ENCODE results near the gene ARHGAP40. TPM values are rescaled to one million over a fixed set of nuclear protein-coding genes. Genes with fewer than 3 reads are reported as not detected.

The ARHGAP40 gene
- total and polyA plus RNA-seq, 12 donors = not detected

DNA sequence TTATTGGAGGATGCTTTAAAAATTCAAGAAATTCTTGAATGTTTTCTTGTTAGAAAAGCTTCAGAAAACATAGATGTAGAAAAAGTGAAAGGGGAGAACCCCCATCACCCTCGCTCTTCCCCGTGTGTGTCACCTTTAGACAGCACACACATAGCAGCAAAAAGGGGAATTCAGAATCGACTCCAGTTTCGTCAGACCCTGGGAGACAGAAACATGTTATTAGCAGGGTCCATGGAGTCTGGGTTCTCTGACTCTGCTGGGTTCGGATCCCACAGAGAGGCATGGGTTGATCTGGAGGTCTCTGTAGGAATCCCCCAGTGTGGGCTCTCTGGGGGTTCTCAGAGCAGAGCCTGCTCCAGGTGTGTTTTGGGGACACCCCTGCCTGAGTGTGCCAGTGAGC is 43.7 kb downstream of the ARHGAP40 start:
- H3K36me3 ChIP-seq = no peaks in the 10 kb centered on the region
- H3K4me1 ChIP-seq = peaks cover 0 to 10% (median 4%) of the 10 kb centered on the region in 9 donors
- TF ChIP-seq, protein P1, sequence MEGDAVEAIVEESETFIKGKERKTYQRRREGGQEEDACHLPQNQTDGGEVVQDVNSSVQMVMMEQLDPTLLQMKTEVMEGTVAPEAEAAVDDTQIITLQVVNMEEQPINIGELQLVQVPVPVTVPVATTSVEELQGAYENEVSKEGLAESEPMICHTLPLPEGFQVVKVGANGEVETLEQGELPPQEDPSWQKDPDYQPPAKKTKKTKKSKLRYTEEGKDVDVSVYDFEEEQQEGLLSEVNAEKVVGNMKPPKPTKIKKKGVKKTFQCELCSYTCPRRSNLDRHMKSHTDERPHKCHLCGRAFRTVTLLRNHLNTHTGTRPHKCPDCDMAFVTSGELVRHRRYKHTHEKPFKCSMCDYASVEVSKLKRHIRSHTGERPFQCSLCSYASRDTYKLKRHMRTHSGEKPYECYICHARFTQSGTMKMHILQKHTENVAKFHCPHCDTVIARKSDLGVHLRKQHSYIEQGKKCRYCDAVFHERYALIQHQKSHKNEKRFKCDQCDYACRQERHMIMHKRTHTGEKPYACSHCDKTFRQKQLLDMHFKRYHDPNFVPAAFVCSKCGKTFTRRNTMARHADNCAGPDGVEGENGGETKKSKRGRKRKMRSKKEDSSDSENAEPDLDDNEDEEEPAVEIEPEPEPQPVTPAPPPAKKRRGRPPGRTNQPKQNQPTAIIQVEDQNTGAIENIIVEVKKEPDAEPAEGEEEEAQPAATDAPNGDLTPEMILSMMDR (IDR thresholded peaks at IDR 0.05) = no peak
- 56 to 62% methylated on average over 5 of the region's 5 CpGs for WGBS, 2 donors
- DNase-seq (no peak), ATAC-seq (no peak)
- peaks cover 0 to 87% (median 61%) of the 10 kb centered on the region in 7 donors for H3K27me3 ChIP-seq
- intact Hi-C loops (cut with DNase I) = loop anchor here (2.0 to 10.0 kb wide), 8 partner anchors 87 to 402 kb away; no protein-coding TSS in a partner anchor
- no peak overlapping the region for H3K27ac ChIP-seq
- no peaks in the 10 kb centered on the region for H3K9me3 ChIP-seq
- H3K4me3 ChIP-seq = no peak overlapping the region

DNA sequence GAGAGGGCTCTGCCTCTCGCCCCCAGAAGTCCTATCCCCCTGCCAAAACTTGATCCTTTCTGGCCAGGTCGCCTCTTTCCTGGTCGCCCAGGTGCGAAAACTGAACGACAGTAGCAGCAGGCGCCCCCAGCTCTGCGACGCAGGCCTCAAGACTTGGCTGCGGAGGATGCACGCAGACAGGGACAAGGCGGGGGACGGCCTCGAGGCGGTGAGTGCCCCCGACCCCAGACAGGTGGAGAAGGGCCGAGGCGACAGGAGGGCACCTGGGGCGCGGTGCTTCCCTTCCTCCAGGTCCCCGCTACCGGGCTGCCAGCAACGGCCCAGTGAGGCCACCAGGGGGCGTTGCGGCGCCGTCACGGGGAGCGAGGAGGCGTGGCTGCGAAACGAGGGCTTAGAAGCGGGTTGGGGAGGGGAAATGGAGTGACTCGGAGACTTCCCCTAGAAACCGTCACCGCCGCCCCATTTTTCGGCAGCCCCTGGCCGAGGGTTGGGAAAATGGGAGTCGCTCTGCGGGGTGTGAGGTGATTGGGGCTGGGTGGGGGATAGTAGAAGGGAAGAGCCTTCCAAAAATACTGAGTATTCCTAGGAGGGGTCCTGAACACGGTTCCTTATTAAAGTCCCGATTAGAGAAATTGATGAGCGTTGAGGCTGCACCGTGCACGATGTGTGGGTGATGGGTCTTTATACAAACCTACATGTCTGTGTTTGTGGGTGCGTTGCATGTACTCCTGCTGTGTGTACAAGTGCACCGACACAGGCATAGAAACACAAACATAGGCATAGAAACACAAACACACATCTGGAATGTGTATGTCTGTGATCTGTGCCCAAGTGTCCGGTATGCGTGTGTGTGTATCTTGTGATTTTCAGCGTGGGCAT is 44.6 kb downstream of the ARHGAP40 start:
- peaks cover 0 to 10% (median 4%) of the 10 kb centered on the region in 9 donors for H3K4me1 ChIP-seq
- no peaks in the 10 kb centered on the region for H3K9me3 ChIP-seq
- H3K4me3 ChIP-seq = peak overlapping the region in 6 of 10 donors; percentile 6 to 29 (median 20)
- H3K36me3 ChIP-seq = no peaks in the 10 kb centered on the region
- intact Hi-C loops (cut with DNase I) = loop anchor here (1.0 to 10.0 kb wide), 12 partner anchors 85 to 403 kb away; partner anchors contain the start of gene ACTR5 (in 1 of the 10)
- no peak overlapping the region for H3K27ac ChIP-seq
- peaks cover 0 to 93% (median 64%) of the 10 kb centered on the region in 7 donors for H3K27me3 ChIP-seq
- WGBS, 2 donors = 5 to 6% methylated on average over 50 of the region's 50 CpGs
- TF ChIP-seq, protein P1 (IDR thresholded peaks at IDR 0.05) = peak; percentile 84 to 97 (median 96)
- peak; percentile 74 to 81 for DNase-seq
- ATAC-seq = peak; percentile 83 to 92 (median 90)

DNA sequence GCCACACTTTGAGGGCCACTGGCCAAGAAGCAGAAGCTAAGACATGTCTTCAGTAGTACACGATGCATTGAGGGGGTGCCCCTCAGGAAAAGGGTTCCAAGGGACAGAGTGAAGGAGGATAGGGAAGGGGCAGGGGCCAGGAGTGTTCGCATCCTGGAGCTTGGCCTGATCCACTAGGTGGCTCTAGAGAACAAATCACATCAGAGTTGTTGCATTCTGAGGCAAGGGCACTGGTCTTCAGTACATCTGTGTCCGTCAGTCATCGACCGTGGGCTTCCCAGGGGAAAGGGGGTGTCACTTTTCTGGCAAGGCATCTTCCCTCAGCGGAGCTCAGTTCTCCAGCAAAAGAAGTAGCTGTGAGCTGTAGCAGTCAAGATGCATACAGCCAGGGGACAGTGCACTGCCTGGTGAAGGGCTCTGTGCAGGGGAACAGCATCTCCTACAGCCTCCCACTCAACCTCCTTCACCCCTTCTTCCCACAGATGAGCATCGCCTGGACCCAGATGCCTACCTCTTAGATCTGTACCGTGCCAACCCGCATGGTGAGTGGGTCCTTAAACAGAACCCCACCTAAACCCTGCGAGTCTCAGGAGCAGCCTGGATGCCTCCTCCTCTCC is 47.8 kb downstream of the ARHGAP40 start:
- peak in 4 of 8 donors; percentile 23 to 66 (median 44) for ATAC-seq
- TF ChIP-seq, protein P1 (IDR thresholded peaks at IDR 0.05) = peak in 7 of 9 donors; percentile 37 to 55 (median 47)
- Histone ChIP-seq H3K27me3 (peaks cover 0 to 85% (median 72%) of the 10 kb centered on the region in 7 donors), H3K36me3 (no peaks in the 10 kb centered on the region), H3K4me1 (peaks cover 0 to 10% (median 4%) of the 10 kb centered on the region in 9 donors), H3K4me3 (no peak overlapping the region), H3K27ac (no peak overlapping the region), H3K9me3 (no peaks in the 10 kb centered on the region)
- 18 to 23% methylated on average over 10 of the region's 10 CpGs for WGBS, 2 donors
- DNase-seq = no peak
- intact Hi-C loops (cut with DNase I) = loop anchor here (2.0 to 10.0 kb wide), 9 partner anchors 81 to 398 kb away; partner anchors contain the start of gene ACTR5 (in 1 of the 10)

DNA sequence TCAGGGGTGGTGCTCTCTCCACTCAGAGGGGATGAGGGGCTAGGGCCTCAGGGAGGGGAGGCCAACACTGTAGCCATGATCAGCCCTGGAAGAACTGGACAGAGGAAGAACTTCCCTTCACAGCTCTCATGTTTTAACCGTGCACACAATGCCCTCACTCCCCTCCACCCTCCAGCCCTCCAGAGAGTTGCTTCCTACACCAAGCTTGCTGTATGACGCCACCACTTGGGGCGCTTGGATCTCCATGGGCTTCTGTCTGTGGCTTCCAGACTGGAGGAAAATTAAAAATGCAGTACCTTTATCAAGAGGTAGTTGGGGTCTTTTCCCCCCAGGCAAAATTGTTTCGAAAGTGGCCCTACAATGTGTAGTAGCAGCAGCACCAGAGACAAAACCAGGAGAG is 48.4 kb downstream of the ARHGAP40 start:
- ATAC-seq = no peak
- TF ChIP-seq, protein P1 (IDR thresholded peaks at IDR 0.05) = no peak
- Histone ChIP-seq H3K27ac (no peak overlapping the region), H3K27me3 (peaks cover 0 to 87% (median 72%) of the 10 kb centered on the region in 7 donors), H3K36me3 (no peaks in the 10 kb centered on the region), H3K9me3 (no peaks in the 10 kb centered on the region), H3K4me1 (peaks cover 0 to 10% (median 4%) of the 10 kb centered on the region in 9 donors), H3K4me3 (no peak overlapping the region)
- WGBS, 2 donors = 35 to 40% methylated on average over 4 of the region's 4 CpGs
- intact Hi-C loops (cut with DNase I) = loop anchor here in 3 of 10 donors (2.0 to 5.0 kb wide), 3 partner anchors 77 to 242 kb away; no protein-coding TSS in a partner anchor
- no peak for DNase-seq
